Esophagus muscularis mucosa (tissue), 4 donors: Measurements from ENCODE around the gene HEMGN. TPM values are rescaled to one million over a fixed set of nuclear protein-coding genes. Genes with fewer than 3 reads are reported as not detected.
A peak's percentile ranks its signal among the peaks of the same experiment; 100 is the strongest.
"Not testable (repeated sequence)": the region's sequence is repeated elsewhere in the genome, so short reads cannot be mapped to it uniquely, and the experiment has no call there.

Experiments used
- DNase-seq: peaks from one replicate; pipeline ENCODE4 v3.0.0-alpha.2; 2017; ENCODE audit errors: extremely low spot score
- H3K27ac ChIP-seq, 4 donors: fragments of 200-600 bp; sonication (generic); replicated peaks in 1 of 4; 1 replicate in 3 of 4; 2 replicates in 1 of 4; pipeline ENCODE4 v1.5.1; 2016 to 2019; ENCODE audit warnings: mild to moderate bottlenecking in 1 of 4
- H3K27me3 ChIP-seq, 4 donors: fragments of 200-600 bp; sonication (generic); one replicate each; pipeline versions ENCODE4 v1.5.1 to v1.6.0; 2016 to 2019
- H3K36me3 ChIP-seq, 4 donors: fragments of 200-600 bp; sonication (generic); one replicate each; pipeline ENCODE4 v1.5.1; 2016 to 2019
- H3K4me1 ChIP-seq, 4 donors: fragments of 200-600 bp; sonication (generic); one replicate each; pipeline ENCODE4 v1.5.1; 2016 to 2019
- H3K4me3 ChIP-seq, 4 donors: fragments of 200-600 bp; sonication (generic); 1 replicate in 2 of 4; 2 replicates in 2 of 4; pipeline ENCODE4 v1.5.1; 2016 to 2019; ENCODE audit warnings: mild to moderate bottlenecking in 4 of 4, moderate library complexity in 1 of 4
- H3K9me3 ChIP-seq, 4 donors: fragments of 200-600 bp; sonication (generic); 1 replicate in 3 of 4; 2 replicates in 1 of 4; pipeline ENCODE4 v1.5.1; 2016 to 2019
- EP300 ChIP-seq: sonication (generic); formaldehyde crosslinking; IDR thresholded peaks from one replicate; pipeline ENCODE4 v1.6.1; 2017; ENCODE audit warnings: antibody characterized with exemption
- POLR2A ChIP-seq: fragments of 450-650 bp; IDR thresholded peaks from one replicate; pipeline ENCODE4 v1.6.1; 2017; ENCODE audit warnings: antibody characterized with exemption, moderate library complexity, mild to moderate bottlenecking, low read depth
- POLR2AphosphoS5 ChIP-seq, 2 donors: sonication (generic); formaldehyde crosslinking; IDR thresholded peaks; one replicate each; pipeline ENCODE4 v1.6.1; 2017; ENCODE audit warnings: antibody characterized with exemption in 2 of 2
- WGBS: methylation state at CpG from one replicate; pipeline ENCODE4 v1.1.5; 2018; 5-methylcytosine and 5-hydroxymethylcytosine counted together
- intact Hi-C: fragments of 100-400 bp; cut with DNase I; formaldehyde crosslinking; loops from one replicate; pipeline ENCODE4 v1.15.1; 2023
- total RNA-seq, 4 donors: library from RNA; depleted of rRNA; stranded (reverse); fragments of >200 nt; gene quantifications; one replicate each; pipeline versions ENCODE4 v1.1.0 to v1.2.1, GENCODE V29; 2016
- TF ChIP-seq, protein P1 (sequence below), 3 experiments: fragments of 200-600 bp in 2 of 3; fragments of 450-650 bp in 1 of 3; sonication (generic) in 2 of 3; IDR thresholded peaks; one replicate each; pipeline ENCODE4 v1.5.1; 2017 to 2019; ENCODE audit warnings: antibody characterized with exemption in 3 of 3, mild to moderate bottlenecking in 2 of 3, moderate library complexity in 1 of 3

The HEMGN gene
- total RNA-seq, 4 donors from 2014 or later: 1.2 TPM; not detected in 3

DNA sequence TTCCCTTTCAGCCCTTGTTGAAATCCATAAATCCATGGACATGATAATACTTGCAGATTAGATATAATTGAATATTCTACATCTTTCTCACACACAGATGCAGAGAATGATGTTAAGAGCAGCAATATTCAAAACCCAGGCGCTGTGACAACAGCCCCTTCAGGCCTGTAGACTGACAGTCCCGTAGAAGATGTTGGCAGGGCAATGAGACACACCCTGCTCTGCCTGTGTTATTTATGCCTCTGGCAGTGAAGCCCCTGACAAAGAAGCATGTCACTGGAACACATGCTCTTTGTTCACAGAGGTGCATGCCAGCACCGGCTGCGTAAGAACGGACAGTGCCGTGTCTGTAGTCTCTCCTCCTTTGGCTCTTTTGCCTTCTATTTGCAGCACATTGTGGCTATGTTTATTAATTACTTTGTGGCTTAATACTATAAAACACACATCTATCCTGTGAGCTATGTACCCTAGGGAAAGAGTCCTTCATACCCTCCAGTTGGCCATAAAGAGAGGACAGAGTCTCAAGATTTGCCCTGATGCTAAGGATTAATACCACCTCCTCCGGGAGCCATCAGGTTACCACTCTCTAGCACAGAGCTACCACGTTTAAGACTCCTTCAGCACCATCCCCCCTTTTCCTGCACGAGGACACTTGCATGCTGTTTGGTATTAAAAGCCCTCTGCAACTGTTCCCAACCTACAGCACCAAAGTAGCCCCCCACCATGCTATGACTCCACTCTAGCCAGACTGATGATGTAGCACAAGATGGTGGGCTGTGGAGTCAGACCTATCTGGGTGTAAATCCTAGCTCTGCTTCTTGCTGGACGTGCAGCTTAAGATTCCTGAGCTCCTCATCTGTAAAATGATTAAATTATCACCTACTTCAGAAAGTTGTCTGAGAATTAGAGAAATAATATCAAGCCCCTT, 43.2 kb upstream of the HEMGN start:
- peaks cover 30 to 49% (median 45%) of the 10 kb centered on the region in 4 donors for H3K4me1 ChIP-seq
- no peak for DNase-seq
- TF ChIP-seq EP300 (no peak), POLR2AphosphoS5 (IDR thresholded peaks at IDR 0.05) (peak in 1 of 2 donors; percentile 44)
- WGBS: 64% methylated on average over 10 of the region's 10 CpGs
- no peaks in the 10 kb centered on the region for H3K9me3 ChIP-seq
- no peaks in the 10 kb centered on the region for H3K36me3 ChIP-seq
- H3K27me3 ChIP-seq: no peaks in the 10 kb centered on the region
- intact Hi-C loops: loop anchor here (5.0 kb wide), 1 partner anchor 276 kb away; the partner anchor contains the start of gene TBC1D2
- H3K4me3 ChIP-seq: no peak overlapping the region
- H3K27ac ChIP-seq: peak overlapping the region; percentile 46 to 99 (median 78)

DNA sequence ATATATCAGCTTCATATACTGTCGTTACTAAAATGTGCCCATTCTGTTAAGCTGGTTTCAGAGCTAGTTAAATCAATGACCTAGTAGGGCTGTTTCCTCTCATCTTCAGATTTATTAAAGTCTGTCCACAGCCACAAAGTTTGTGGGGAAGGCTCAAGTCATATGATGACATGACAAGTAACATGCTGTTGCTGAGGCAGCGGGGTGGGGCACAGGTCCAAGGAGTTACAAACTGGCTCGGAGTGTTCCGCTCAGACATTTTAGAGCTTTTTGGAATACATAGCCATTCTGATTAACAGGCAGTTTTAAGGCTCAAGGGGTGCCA, 42.5 kb upstream of the HEMGN start:
- Histone ChIP-seq H3K36me3 (no peaks in the 10 kb centered on the region), H3K27me3 (no peaks in the 10 kb centered on the region), H3K4me1 (peaks cover 22 to 42% (median 38%) of the 10 kb centered on the region in 4 donors), H3K4me3 (no peak overlapping the region), H3K27ac (peak overlapping the region; percentile 46 to 99 (median 78)), H3K9me3 (no peaks in the 10 kb centered on the region)
- intact Hi-C loops: loop anchor here (5.0 kb wide), 1 partner anchor 277 kb away; the partner anchor contains the start of gene TBC1D2
- DNase-seq: no peak
- TF ChIP-seq, protein P1, sequence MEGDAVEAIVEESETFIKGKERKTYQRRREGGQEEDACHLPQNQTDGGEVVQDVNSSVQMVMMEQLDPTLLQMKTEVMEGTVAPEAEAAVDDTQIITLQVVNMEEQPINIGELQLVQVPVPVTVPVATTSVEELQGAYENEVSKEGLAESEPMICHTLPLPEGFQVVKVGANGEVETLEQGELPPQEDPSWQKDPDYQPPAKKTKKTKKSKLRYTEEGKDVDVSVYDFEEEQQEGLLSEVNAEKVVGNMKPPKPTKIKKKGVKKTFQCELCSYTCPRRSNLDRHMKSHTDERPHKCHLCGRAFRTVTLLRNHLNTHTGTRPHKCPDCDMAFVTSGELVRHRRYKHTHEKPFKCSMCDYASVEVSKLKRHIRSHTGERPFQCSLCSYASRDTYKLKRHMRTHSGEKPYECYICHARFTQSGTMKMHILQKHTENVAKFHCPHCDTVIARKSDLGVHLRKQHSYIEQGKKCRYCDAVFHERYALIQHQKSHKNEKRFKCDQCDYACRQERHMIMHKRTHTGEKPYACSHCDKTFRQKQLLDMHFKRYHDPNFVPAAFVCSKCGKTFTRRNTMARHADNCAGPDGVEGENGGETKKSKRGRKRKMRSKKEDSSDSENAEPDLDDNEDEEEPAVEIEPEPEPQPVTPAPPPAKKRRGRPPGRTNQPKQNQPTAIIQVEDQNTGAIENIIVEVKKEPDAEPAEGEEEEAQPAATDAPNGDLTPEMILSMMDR (IDR thresholded peaks at IDR 0.05): no peak
- TF ChIP-seq POLR2AphosphoS5 (IDR thresholded peaks at IDR 0.05): no peak
- no peak for TF ChIP-seq POLR2A
- no peak for TF ChIP-seq EP300
- 69% methylated on average over 4 of the region's 4 CpGs for WGBS

DNA sequence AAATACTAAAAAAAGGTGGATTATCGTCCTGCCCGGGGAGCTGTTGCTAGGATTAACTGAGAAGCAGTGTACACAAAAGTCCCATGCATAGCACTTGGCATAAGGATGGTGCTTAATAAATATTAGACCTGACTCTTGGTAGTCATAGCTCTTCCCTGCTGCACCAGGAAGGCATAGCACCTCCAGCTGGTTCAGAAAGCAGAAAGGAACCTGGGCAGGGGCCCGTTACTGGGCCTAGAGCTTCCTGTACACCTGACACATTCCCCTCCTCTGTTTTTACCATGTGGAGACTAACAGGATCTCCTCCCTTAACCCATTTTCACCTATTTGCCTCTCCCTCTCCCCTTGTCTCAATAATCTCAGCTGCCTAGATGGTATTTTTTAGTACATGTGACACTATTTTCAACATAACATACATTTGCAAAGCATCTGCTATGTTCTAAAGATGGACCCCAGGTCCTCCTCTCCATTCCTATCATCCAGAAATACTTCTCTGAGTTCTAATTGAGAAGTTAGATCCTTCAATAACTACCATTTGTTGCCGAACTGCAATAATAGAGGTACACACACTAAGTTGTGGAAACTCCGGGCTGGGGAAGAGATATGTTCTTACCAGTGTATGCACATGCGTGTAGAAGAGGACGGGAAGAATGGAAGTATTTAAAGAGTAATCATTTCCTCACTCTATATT, 42.0 kb upstream of the HEMGN start:
- 74% methylated on average over 7 of the region's 7 CpGs for WGBS
- peak overlapping the region in 2 of 4 donors; percentile 99 for H3K27ac ChIP-seq

DNA sequence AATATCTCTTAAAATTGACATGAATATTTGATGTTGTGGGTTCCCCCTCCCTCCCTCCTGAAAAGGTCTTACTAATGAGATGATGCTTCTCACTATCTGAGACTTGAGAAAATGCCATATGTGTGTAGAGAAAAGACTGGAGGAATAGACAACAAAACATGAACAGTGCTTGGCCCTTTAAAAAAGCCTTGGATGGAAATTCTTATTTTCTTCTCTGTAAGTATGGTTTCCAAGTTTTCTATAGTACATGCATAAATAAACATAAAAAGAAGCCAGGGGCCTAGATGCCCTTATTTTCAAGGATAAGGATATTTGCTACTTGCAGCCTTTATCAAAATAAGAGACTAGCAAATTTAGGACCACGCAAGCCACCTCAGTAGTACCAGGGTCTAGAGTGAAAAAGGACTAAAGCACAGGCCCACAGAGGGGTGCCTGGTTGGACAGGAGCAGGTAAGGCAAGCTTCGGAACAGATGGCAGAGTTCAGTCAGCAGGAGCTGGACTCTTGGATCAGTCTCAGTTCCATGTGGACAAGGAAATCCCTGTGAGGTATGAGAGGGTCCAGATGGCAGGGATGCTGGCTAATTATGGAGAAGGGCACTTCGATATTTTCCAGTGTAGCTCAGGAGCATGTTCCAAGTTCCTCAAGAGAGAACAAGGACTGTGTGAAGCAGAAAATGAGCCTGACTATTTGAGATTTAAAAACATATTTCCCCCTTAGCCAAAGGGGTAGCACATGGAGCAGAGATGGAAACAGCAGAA, 40.6 kb upstream of the HEMGN start:
- H3K4me1 ChIP-seq: peaks cover 18 to 34% (median 31%) of the 10 kb centered on the region in 4 donors
- no peak for TF ChIP-seq POLR2A
- TF ChIP-seq, protein P1 (IDR thresholded peaks at IDR 0.05): no peak
- no peak for TF ChIP-seq EP300
- no peak for TF ChIP-seq POLR2AphosphoS5 (IDR thresholded peaks at IDR 0.05)
- no peaks in the 10 kb centered on the region for H3K27me3 ChIP-seq
- no peak for DNase-seq
- 76% methylated on average over 3 of the region's 3 CpGs for WGBS
- intact Hi-C loops: loop anchor here (5.0 kb wide), 1 partner anchor 54 kb away; no protein-coding TSS in a partner anchor
- no peak overlapping the region for H3K27ac ChIP-seq
- no peaks in the 10 kb centered on the region for H3K36me3 ChIP-seq
- H3K4me3 ChIP-seq: no peak overlapping the region
- no peaks in the 10 kb centered on the region for H3K9me3 ChIP-seq

More for the DNA sequence above, 42.0 kb upstream of the HEMGN start:
- Histone ChIP-seq H3K36me3 (no peaks in the 10 kb centered on the region), H3K4me1 (peaks cover 18 to 36% (median 33%) of the 10 kb centered on the region in 4 donors), H3K27me3 (no peaks in the 10 kb centered on the region), H3K4me3 (no peak overlapping the region), H3K9me3 (no peaks in the 10 kb centered on the region)
- DNase-seq: no peak
- intact Hi-C loops: loop anchor here (5.0 kb wide), 2 partner anchors 52 to 277 kb away; partner anchors contain the start of gene TBC1D2
- TF ChIP-seq EP300 (no peak), POLR2AphosphoS5 (IDR thresholded peaks at IDR 0.05) (no peak), POLR2A (no peak)
- TF ChIP-seq, protein P1 (IDR thresholded peaks at IDR 0.05): no peak

DNA sequence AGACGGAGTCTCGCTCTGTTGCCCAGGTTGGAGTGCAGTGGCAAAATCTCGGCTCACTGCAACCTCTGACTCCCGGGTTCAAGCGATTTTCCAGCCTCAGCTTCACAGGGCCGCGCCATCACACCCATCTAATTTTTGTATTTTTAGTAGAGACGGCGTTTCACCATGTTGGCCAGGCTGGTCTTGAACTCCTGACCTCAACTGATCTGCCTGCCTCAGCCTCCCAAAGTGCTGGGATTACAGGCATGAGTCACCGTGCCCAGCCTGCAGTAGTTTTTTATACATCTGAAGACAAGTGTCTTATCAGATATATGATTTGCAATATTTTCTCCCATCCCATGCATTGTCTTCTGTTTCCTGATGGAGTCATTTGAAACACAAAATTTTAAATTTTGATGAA, 38.7 kb upstream of the HEMGN start:
- H3K4me3 ChIP-seq, H3K9me3 ChIP-seq, H3K27me3 ChIP-seq, H3K27ac ChIP-seq, H3K36me3 ChIP-seq, DNase-seq: not testable (repeated sequence)
- intact Hi-C loops: loop anchor here (5.0 kb wide), 1 partner anchor 56 kb away; no protein-coding TSS in a partner anchor
- peaks cover 13 to 22% (median 19%) of the 10 kb centered on the region in 4 donors for H3K4me1 ChIP-seq
- WGBS: 97% methylated on average over 10 of the region's 10 CpGs
